Measurements from ENCODE around the gene LETM1. TPM values are rescaled to one million over a fixed set of nuclear protein-coding genes. Genes with fewer than 3 reads are reported as not detected.

The LETM1 gene
- total and polyA plus RNA-seq, 2 of the 13 experiments (the other 11 are each of a cell fraction or from before 2014, with no cell fraction given) = 9.7 to 41.6 TPM

- TF ChIP-seq RNF219 (CRISPR knock-in tag; IDR thresholded peaks at IDR 0.05) (no peak), ETS1 (CRISPR knock-in tag; IDR thresholded peaks at IDR 0.05) (no peak), SNAPC2 (CRISPR knock-in tag; IDR thresholded peaks at IDR 0.05) (0 out of 2 replicates have a peak, but pooled peaks have one; percentile 40), REPIN1 (CRISPR knock-in tag; IDR thresholded peaks at IDR 0.05; ENCODE audit: borderline replicate concordance, low read depth) (peak; percentile 79; the same call in 1 of the 2 replicates), AGO1 (IDR thresholded peaks at IDR 0.05; ENCODE audit: low read depth, low read length, poor library complexity, severe bottlenecking) (peak; percentile 73), SYNCRIP (IDR thresholded peaks at IDR 0.05; ENCODE audit: insufficient read depth, low read depth, low read length) (no peak), ZNF441 (CRISPR knock-in tag; IDR thresholded peaks at IDR 0.05; ENCODE audit: borderline replicate concordance) (peak; percentile 40; the same call in 1 of the 2 replicates), HMG20B (CRISPR knock-in tag; conservative IDR thresholded peaks at IDR 0.05) (no peak; the same call in 1 of the 2 replicates), ZNF652 (CRISPR knock-in tag; IDR thresholded peaks at IDR 0.05; ENCODE audit: borderline replicate concordance, low read depth) (no peak), SAP130 (CRISPR knock-in tag; IDR thresholded peaks at IDR 0.05; ENCODE audit: low read depth) (peak; percentile 80), DPF2 (CRISPR knock-in tag; IDR thresholded peaks at IDR 0.05; ENCODE audit: borderline replicate concordance, low read depth) (peak; percentile 89), RXRA (CRISPR knock-in tag; IDR thresholded peaks at IDR 0.05) (peak; percentile 97), DR1 (CRISPR knock-in tag; IDR thresholded peaks at IDR 0.05) (peak; percentile 61; the same call in 1 of the 2 replicates), ZNF383 (CRISPR knock-in tag; IDR thresholded peaks at IDR 0.05; ENCODE audit: borderline replicate concordance) (no peak), ATAD3A (CRISPR knock-in tag; IDR thresholded peaks at IDR 0.05) (no peak)
- TF ChIP-seq, protein P1, sequence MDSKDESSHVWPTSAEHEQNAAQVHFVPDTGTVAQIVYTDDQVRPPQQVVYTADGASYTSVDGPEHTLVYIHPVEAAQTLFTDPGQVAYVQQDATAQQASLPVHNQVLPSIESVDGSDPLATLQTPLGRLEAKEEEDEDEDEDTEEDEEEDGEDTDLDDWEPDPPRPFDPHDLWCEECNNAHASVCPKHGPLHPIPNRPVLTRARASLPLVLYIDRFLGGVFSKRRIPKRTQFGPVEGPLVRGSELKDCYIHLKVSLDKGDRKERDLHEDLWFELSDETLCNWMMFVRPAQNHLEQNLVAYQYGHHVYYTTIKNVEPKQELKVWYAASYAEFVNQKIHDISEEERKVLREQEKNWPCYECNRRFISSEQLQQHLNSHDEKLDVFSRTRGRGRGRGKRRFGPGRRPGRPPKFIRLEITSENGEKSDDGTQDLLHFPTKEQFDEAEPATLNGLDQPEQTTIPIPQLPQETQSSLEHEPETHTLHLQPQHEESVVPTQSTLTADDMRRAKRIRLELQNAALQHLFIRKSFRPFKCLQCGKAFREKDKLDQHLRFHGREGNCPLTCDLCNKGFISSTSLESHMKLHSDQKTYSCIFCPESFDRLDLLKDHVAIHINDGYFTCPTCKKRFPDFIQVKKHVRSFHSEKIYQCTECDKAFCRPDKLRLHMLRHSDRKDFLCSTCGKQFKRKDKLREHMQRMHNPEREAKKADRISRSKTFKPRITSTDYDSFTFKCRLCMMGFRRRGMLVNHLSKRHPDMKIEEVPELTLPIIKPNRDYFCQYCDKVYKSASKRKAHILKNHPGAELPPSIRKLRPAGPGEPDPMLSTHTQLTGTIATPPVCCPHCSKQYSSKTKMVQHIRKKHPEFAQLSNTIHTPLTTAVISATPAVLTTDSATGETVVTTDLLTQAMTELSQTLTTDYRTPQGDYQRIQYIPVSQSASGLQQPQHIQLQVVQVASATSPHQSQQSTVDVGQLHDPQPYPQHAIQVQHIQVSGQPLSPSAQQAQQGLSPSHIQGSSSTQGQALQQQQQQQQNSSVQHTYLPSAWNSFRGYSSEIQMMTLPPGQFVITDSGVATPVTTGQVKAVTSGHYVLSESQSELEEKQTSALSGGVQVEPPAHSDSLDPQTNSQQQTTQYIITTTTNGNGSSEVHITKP (CRISPR knock-in tag; IDR thresholded peaks at IDR 0.05; ENCODE audit: low read depth) = peak; percentile 70
- TF ChIP-seq, protein P2, sequence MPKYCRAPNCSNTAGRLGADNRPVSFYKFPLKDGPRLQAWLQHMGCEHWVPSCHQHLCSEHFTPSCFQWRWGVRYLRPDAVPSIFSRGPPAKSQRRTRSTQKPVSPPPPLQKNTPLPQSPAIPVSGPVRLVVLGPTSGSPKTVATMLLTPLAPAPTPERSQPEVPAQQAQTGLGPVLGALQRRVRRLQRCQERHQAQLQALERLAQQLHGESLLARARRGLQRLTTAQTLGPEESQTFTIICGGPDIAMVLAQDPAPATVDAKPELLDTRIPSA (CRISPR knock-in tag; IDR thresholded peaks at IDR 0.05; ENCODE audit: borderline replicate concordance) = no peak
- TF ChIP-seq, protein P3, sequence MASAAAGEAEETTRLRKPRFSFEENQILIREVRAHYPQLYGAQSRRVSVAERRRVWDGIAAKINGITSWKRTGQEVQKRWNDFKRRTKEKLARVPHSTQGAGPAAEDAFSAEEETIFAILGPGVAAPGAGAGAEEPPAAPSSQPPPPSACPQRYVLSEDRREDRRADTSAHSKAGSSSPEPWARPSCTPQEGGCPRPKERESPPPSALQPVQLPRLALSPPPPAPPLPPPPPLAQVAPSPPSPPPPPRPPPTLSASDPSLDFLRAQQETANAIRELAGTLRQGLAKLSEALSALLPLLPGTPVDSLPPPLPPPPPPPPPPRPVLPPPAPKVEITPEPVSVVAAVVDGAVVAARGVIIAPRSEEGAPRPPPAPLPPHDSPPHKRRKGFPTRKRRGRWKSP (CRISPR knock-in tag; IDR thresholded peaks at IDR 0.05) = peak; percentile 68; the same call in 1 of the 2 replicates
Observed at GRCh38 chr4:1795299-1796195, 60.4 kb downstream of the LETM1 start (continued).
